ENCODE results near the gene EXOC4. TPM values are rescaled to one million over a fixed set of nuclear protein-coding genes. Genes with fewer than 3 reads are reported as not detected.
A peak's percentile ranks its signal among the peaks of the same experiment; 100 is the strongest.

Gene EXOC4
- total RNA-seq, 1 donor from 2014 or later = 41.3 TPM

DNA sequence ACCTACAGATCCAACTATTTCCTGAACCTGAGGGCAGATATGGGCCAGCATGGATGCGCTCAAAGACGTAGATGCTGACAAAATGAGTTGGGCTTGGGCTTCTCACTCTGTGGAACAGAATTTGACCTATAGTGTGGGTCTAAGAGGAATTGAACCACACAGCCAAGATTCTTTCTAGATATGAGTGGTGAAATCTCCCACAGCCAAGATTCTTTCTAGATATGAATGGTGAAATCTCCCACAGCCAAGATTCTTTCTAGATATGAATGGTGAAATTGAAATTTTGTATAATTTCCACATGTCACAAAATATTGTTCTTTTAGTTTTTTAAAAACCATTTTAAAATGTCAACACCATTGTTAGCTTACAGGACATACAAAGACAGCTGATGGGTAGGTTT, 658.8 kb downstream of the EXOC4 start:
- DNase-seq (ENCODE audit: low read depth) = no peak
- H3K4me3 ChIP-seq (ENCODE audit: low read depth, low read length) = no peak overlapping the region
- TF ChIP-seq, protein P1, sequence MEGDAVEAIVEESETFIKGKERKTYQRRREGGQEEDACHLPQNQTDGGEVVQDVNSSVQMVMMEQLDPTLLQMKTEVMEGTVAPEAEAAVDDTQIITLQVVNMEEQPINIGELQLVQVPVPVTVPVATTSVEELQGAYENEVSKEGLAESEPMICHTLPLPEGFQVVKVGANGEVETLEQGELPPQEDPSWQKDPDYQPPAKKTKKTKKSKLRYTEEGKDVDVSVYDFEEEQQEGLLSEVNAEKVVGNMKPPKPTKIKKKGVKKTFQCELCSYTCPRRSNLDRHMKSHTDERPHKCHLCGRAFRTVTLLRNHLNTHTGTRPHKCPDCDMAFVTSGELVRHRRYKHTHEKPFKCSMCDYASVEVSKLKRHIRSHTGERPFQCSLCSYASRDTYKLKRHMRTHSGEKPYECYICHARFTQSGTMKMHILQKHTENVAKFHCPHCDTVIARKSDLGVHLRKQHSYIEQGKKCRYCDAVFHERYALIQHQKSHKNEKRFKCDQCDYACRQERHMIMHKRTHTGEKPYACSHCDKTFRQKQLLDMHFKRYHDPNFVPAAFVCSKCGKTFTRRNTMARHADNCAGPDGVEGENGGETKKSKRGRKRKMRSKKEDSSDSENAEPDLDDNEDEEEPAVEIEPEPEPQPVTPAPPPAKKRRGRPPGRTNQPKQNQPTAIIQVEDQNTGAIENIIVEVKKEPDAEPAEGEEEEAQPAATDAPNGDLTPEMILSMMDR (conservative IDR thresholded peaks at IDR 0.05; ENCODE audit: low read depth, low read length) = no peak

DNA sequence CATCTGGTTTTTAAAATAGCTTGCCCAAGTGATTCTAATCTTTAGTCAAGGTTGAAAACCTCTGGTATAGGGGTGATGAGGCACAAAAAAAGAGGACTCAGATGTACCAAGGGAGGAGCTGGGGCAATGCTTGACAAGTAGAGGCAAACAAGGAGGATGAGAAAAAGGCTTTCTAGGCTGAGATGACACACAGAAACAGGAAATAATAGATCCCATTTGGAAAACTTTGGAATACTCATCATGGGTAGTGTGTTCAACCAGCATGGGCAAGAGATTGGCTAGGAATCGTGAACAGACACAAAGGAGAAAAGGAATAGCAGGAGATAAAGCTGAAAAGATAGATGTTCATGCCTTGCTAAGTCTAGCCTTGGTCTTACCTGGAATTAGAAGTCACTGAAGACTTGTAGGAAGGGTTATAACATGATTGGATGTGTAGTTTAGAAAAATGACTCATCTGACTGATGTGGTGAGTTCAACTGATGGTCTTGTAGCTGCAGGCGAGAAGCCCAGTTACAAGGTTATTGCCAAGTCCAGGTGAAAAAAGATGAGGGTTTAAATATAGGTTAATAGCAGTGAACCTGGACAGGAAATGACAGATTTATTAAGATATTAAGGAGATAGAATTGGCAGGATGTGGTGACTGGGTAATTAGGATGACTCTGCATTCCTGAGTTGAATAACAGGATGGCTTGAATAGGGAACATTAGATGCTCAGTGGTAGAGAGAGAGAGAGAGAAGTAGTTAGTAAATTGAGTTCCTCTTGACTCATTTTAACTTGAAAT, 660.2 kb downstream of the EXOC4 start:
- no peak overlapping the region for H3K4me3 ChIP-seq (ENCODE audit: low read depth, low read length)
- TF ChIP-seq, protein P1 (conservative IDR thresholded peaks at IDR 0.05; ENCODE audit: low read depth, low read length) = no peak
- DNase-seq (ENCODE audit: low read depth) = peak; percentile 9

- H3K4me3 ChIP-seq (ENCODE audit: low read depth, low read length) = no peak overlapping the region
- no peak for DNase-seq (ENCODE audit: low read depth)
- TF ChIP-seq, protein P1 (conservative IDR thresholded peaks at IDR 0.05; ENCODE audit: low read depth, low read length) = no peak
These were observed 663.7 kb downstream of the EXOC4 start for GRCh38 chr7:133916621-133917020.

- TF ChIP-seq, protein P1 (conservative IDR thresholded peaks at IDR 0.05; ENCODE audit: low read depth, low read length) = no peak
- no peak for DNase-seq (ENCODE audit: low read depth)
- no peak overlapping the region for H3K4me3 ChIP-seq (ENCODE audit: low read depth, low read length)
These were observed 666.9 kb downstream of the EXOC4 start for GRCh38 chr7:133919810-133920209.

- DNase-seq (ENCODE audit: low read depth) = no peak
- TF ChIP-seq, protein P1 (conservative IDR thresholded peaks at IDR 0.05; ENCODE audit: low read depth, low read length) = no peak
These were observed 668.8 kb downstream of the EXOC4 start for GRCh38 chr7:133921635-133922182.

GRCh38 chr7:133923974-133924373, 671.1 kb downstream of the EXOC4 start:
- DNase-seq (ENCODE audit: low read depth) = no peak
- H3K4me3 ChIP-seq (ENCODE audit: low read depth, low read length) = no peak overlapping the region
- TF ChIP-seq, protein P1 (conservative IDR thresholded peaks at IDR 0.05; ENCODE audit: low read depth, low read length) = no peak

More at GRCh38 chr7:133921635-133922182, 668.8 kb downstream of the EXOC4 start:
- H3K4me3 ChIP-seq (ENCODE audit: low read depth, low read length) = no peak overlapping the region
